Parathyroid adenoma (tissue), 2 donors: ENCODE results near the gene ZBP1.

Source experiments
- H2AFZ ChIP-seq: fragments of 300-600 bp; sonication (generic); one replicate; pipeline ENCODE4 v1.7.0; 2017; ENCODE audit warnings: antibody characterized with exemption, mild to moderate bottlenecking
- H3K27ac ChIP-seq: fragments of 300-600 bp; sonication (generic); one replicate; pipeline ENCODE4 v1.7.0; 2017
- H3K27me3 ChIP-seq: fragments of 300-600 bp; sonication (generic); one replicate; pipeline ENCODE4 v1.7.0; 2017; ENCODE audit warnings: low read length; ENCODE audit not compliant: control insufficient read depth, insufficient read depth
- H3K36me3 ChIP-seq: fragments of 300-600 bp; sonication (generic); one replicate; pipeline ENCODE4 v1.7.0; 2017; ENCODE audit warnings: low read length; ENCODE audit not compliant: control insufficient read depth, insufficient read depth
- H3K4me1 ChIP-seq: fragments of 300-600 bp; sonication (generic); one replicate; pipeline ENCODE4 v1.7.0; 2017; ENCODE audit warnings: control low read depth
- H3K4me2 ChIP-seq: fragments of 300-600 bp; sonication (generic); one replicate; pipeline ENCODE4 v1.7.0; 2017; ENCODE audit warnings: low read length
- H3K4me3 ChIP-seq: fragments of 300-600 bp; sonication (generic); one replicate; pipeline ENCODE4 v1.7.0; 2017; ENCODE audit warnings: low read depth, low read length
- H3K79me2 ChIP-seq: fragments of 300-600 bp; sonication (generic); one replicate; pipeline ENCODE4 v1.7.0; 2017; ENCODE audit warnings: control low read depth
- H3K9ac ChIP-seq: fragments of 300-600 bp; sonication (generic); one replicate; pipeline ENCODE4 v1.7.0; 2017; ENCODE audit warnings: mild to moderate bottlenecking
- H3K9me3 ChIP-seq: fragments of 300-600 bp; sonication (generic); one replicate; pipeline ENCODE4 v1.7.0; 2017; ENCODE audit warnings: low read length; ENCODE audit not compliant: control insufficient read depth
- CTCF ChIP-seq: fragments of 300-600 bp; sonication (generic); IDR thresholded peaks from one replicate; pipeline ENCODE4 v1.7.0; 2017; ENCODE audit warnings: antibody characterized with exemption, mild to moderate bottlenecking
- donor health status: primary hyperparathyroidism.

Gene ZBP1

GRCh38 chr20:57591289-57592229 lies 28.7 kb downstream of the ZBP1 start:
- Histone ChIP-seq H3K4me3 (no peak overlapping the region), H3K9ac (no peak overlapping the region), H3K4me2 (no peak overlapping the region), H3K27me3 (no peaks in the 10 kb centered on the region), H3K27ac (no peak overlapping the region), H3K9me3 (no peaks in the 10 kb centered on the region), H3K4me1 (no peaks in the 10 kb centered on the region), H3K79me2 (no peaks in the 10 kb centered on the region), H2AFZ (no peak overlapping the region), H3K36me3 (no peaks in the 10 kb centered on the region)
- no peak for TF ChIP-seq CTCF

- no peak overlapping the region for H3K27ac ChIP-seq
- no peaks in the 10 kb centered on the region for H3K9me3 ChIP-seq
- H3K4me3 ChIP-seq: no peak overlapping the region
- H2AFZ ChIP-seq: no peak overlapping the region
- H3K9ac ChIP-seq: no peak overlapping the region
- no peaks in the 10 kb centered on the region for H3K4me1 ChIP-seq
- TF ChIP-seq CTCF: no peak
- no peaks in the 10 kb centered on the region for H3K79me2 ChIP-seq
- H3K4me2 ChIP-seq: no peak overlapping the region
- H3K36me3 ChIP-seq: no peaks in the 10 kb centered on the region
- no peaks in the 10 kb centered on the region for H3K27me3 ChIP-seq
These were observed 29.5 kb downstream of the ZBP1 start for GRCh38 chr20:57590485-57591288.

GRCh38 chr20:57589728-57590484 lies 30.3 kb downstream of the ZBP1 start:
- H3K9ac ChIP-seq: no peak overlapping the region
- H2AFZ ChIP-seq: no peak overlapping the region
- H3K4me3 ChIP-seq: no peak overlapping the region
- H3K79me2 ChIP-seq: no peaks in the 10 kb centered on the region
- no peaks in the 10 kb centered on the region for H3K27me3 ChIP-seq
- H3K27ac ChIP-seq: no peak overlapping the region
- H3K36me3 ChIP-seq: no peaks in the 10 kb centered on the region
- H3K9me3 ChIP-seq: no peaks in the 10 kb centered on the region
- H3K4me2 ChIP-seq: no peak overlapping the region
- no peaks in the 10 kb centered on the region for H3K4me1 ChIP-seq
- no peak for TF ChIP-seq CTCF

- no peak overlapping the region for H3K27ac ChIP-seq
- H3K9me3 ChIP-seq: no peaks in the 10 kb centered on the region
- H3K27me3 ChIP-seq: no peaks in the 10 kb centered on the region
- no peak overlapping the region for H3K4me2 ChIP-seq
- H3K9ac ChIP-seq: no peak overlapping the region
- TF ChIP-seq CTCF: no peak
- no peaks in the 10 kb centered on the region for H3K79me2 ChIP-seq
- no peak overlapping the region for H2AFZ ChIP-seq
- no peak overlapping the region for H3K4me3 ChIP-seq
- H3K4me1 ChIP-seq: no peaks in the 10 kb centered on the region
- no peaks in the 10 kb centered on the region for H3K36me3 ChIP-seq
These were observed 31.0 kb downstream of the ZBP1 start for GRCh38 chr20:57589123-57589727.
